Endothelial cell of umbilical vein (primary cell): ENCODE data around the gene SLC35D1. TPM values are rescaled to one million over a fixed set of nuclear protein-coding genes. Genes with fewer than 3 reads are reported as not detected.

Source experiments
- BruUV-seq: library from RNA; stranded (reverse); fragments of 400-500 nt; replicated peaks from 2 replicates; lab custom pipeline; 2021; lab: Mats Ljungman, UMichigan
- CTCF ChIA-PET: fragments of 300-600, 350-600 bp; sonication (Branson Sonifier 250); formaldehyde crosslinking; loops from one replicate; lab custom pipeline; 2021; ENCODE audit warnings: antibody characterized with exemption, inconsistent platforms; lab: Charles Lee
- POLR2A ChIA-PET: fragments of 300-600, 350-600 bp; sonication (Branson Sonifier 250); formaldehyde crosslinking; loops from one replicate; lab custom pipeline; 2021; ENCODE audit warnings: antibody characterized with exemption, inconsistent platforms; lab: Charles Lee
- DNase-seq: peaks from one replicate; pipeline ENCODE4 v3.0.0-alpha.2; 2011; ENCODE audit warnings: low read depth, low spot score
- FAIRE-seq: peaks from 2 replicates; lab custom pipeline; 2011; peaks lifted over from hg19 to GRCh38; lab: Jason Lieb, UNC
- H2AFZ ChIP-seq: 2 replicates; pipeline ENCODE4 v1.6.0; 2012; ENCODE audit warnings: low read depth, low read length, control low read depth, inconsistent platforms
- H3K27ac ChIP-seq: 2 replicates; pipeline ENCODE4 v1.5.1; 2011; ENCODE audit warnings: low read depth, mild to moderate bottlenecking, control low read depth, low read length, moderate library complexity; ENCODE audit not compliant: insufficient read depth
- H3K27me3 ChIP-seq, 2 experiments: 2 replicates each; pipeline versions ENCODE4 v1.6.0 to v1.6.1; 2011; ENCODE audit warnings: low read length in 2 of 2, mixed read lengths in 1 of 2; ENCODE audit not compliant: control insufficient read depth in 2 of 2, insufficient read depth in 2 of 2
- H3K36me3 ChIP-seq, 2 experiments: 2 replicates in 1 of 2; 3 replicates in 1 of 2; pipeline ENCODE4 v1.5.1; 2011; ENCODE audit warnings: low read length in 2 of 2, mild to moderate bottlenecking in 1 of 2, moderate library complexity in 1 of 2; ENCODE audit not compliant: control insufficient read depth in 2 of 2, insufficient read depth in 2 of 2; ENCODE audit errors: extremely low read depth in 1 of 2
- H3K4me1 ChIP-seq: 3 replicates; pipeline ENCODE4 v1.5.1; 2011; ENCODE audit warnings: mild to moderate bottlenecking, low read length; ENCODE audit not compliant: control insufficient read depth, insufficient read depth; ENCODE audit errors: extremely low read depth
- H3K4me2 ChIP-seq: 2 replicates; pipeline ENCODE4 v1.6.1; 2011; ENCODE audit warnings: low read length, control low read depth, mixed read lengths; ENCODE audit not compliant: insufficient read depth
- H3K4me3 ChIP-seq, 3 experiments: fragments of 200-600 bp in 1 of 3; sonication (generic), shearing (Covaris generic) in 1 of 3; replicated peaks in 1 of 3; 2 replicates each; pipeline ENCODE4 v1.5.1; 2011 to 2016; ENCODE audit warnings: control low read depth in 3 of 3, low read length in 3 of 3, mild to moderate bottlenecking in 2 of 3, inconsistent platforms in 1 of 3, low read depth in 1 of 3, moderate library complexity in 1 of 3; ENCODE audit not compliant: insufficient read depth in 1 of 3
- H3K79me2 ChIP-seq: 2 replicates; pipeline ENCODE4 v1.6.0; 2012; ENCODE audit warnings: low read length, inconsistent platforms; ENCODE audit not compliant: control insufficient read depth, insufficient read depth
- H3K9ac ChIP-seq: replicated peaks from 2 replicates; pipeline ENCODE3; 2011; ENCODE audit warnings: low read length, control low read depth; ENCODE audit not compliant: insufficient read depth; ENCODE audit errors: extremely low read depth
- H3K9me1 ChIP-seq: replicated peaks from 3 replicates; pipeline ENCODE4 v1.6.0; 2011; ENCODE audit warnings: mild to moderate bottlenecking, low read length; ENCODE audit not compliant: control insufficient read depth, insufficient read depth; ENCODE audit errors: extremely low read depth
- H3K9me3 ChIP-seq: replicated peaks from 2 replicates; pipeline ENCODE4 v1.5.1; 2012; ENCODE audit warnings: low read length, inconsistent platforms; ENCODE audit not compliant: control insufficient read depth, insufficient read depth
- H4K20me1 ChIP-seq: replicated peaks from 2 replicates; pipeline ENCODE3; 2011; ENCODE audit warnings: mild to moderate bottlenecking, low read length; ENCODE audit not compliant: control insufficient read depth, insufficient read depth; ENCODE audit errors: extremely low read depth
- EZH2 ChIP-seq: IDR thresholded peaks from 2 replicates; pipeline ENCODE4 v1.6.1; 2012; ENCODE audit warnings: borderline replicate concordance, low read depth, mild to moderate bottlenecking, moderate library complexity, low read length, inconsistent platforms; ENCODE audit not compliant: severe bottlenecking
- FOS ChIP-seq: IDR thresholded peaks from 2 replicates; pipeline ENCODE4 v1.6.1; 2011; ENCODE audit warnings: mild to moderate bottlenecking, low read length, moderate library complexity, borderline replicate concordance; ENCODE audit not compliant: insufficient read depth
- GATA2 ChIP-seq: IDR thresholded peaks from 2 replicates; pipeline ENCODE4 v1.7.0; 2011; ENCODE audit warnings: low read depth, mild to moderate bottlenecking, moderate library complexity, mixed read lengths, low read length; ENCODE audit not compliant: insufficient read length, insufficient read depth
- JUN ChIP-seq: IDR thresholded peaks from 2 replicates; pipeline ENCODE4 v1.6.1; 2011; ENCODE audit warnings: borderline replicate concordance, low read depth; ENCODE audit not compliant: insufficient read length, insufficient read depth
- MAX ChIP-seq: IDR thresholded peaks from 2 replicates; pipeline ENCODE4 v1.6.1; 2011; ENCODE audit not compliant: insufficient read depth, insufficient read length
- MYC ChIP-seq: IDR thresholded peaks from one replicate; pipeline ENCODE4 v1.6.1; 2011; ENCODE audit warnings: mild to moderate bottlenecking, low read depth, low read length
- POLR2A ChIP-seq: IDR thresholded peaks from 2 replicates; pipeline ENCODE4 v1.6.1; 2012; ENCODE audit warnings: low read depth, mild to moderate bottlenecking, control low read depth, low read length
- POLR2AphosphoS5 ChIP-seq: IDR thresholded peaks from 2 replicates; pipeline ENCODE4 v1.6.1; 2012; ENCODE audit warnings: low read depth, mild to moderate bottlenecking, control low read depth, low read length, moderate library complexity; ENCODE audit not compliant: insufficient read depth
- dilution Hi-C: fragments of 300-500 bp; cut with MboI; formaldehyde crosslinking; loops from one replicate; pipeline ENCODE4 v1.15.0; 2019; ENCODE audit warnings: low sequenced_read_pairs; ENCODE audit not compliant: extremely low pct_ligation_motif_present
- intact Hi-C: fragments of 100-400 bp; cut with micrococcal nuclease; formaldehyde crosslinking; loops from one replicate; pipeline ENCODE4 v1.10.0; 2022
- polyA plus RNA-seq, 4 experiments: library from polyadenylated mRNA; depleted of rRNA in 3 of 4; stranded (reverse) in 3 of 4; unstranded in 1 of 4; fragments of >200 nt; gene quantifications; 2 replicates each; pipeline versions ENCODE4 v1.2.1 to v1.2.3, GENCODE V29; 2011 to 2012; ENCODE audit warnings: missing spikeins in 1 of 4
- total RNA-seq: library from RNA; stranded (reverse); gene quantifications from 2 replicates; pipeline ENCODE4 v1.2.3, GENCODE V29; 2021
- TF ChIP-seq, protein P1 (sequence below), 2 donors: IDR thresholded peaks; 1 replicate in 1 of 2; 2 replicates in 1 of 2; pipeline ENCODE4 v1.5.1; 2011; ENCODE audit warnings: low read length in 2 of 2, mild to moderate bottlenecking in 2 of 2, moderate library complexity in 2 of 2, control low read depth in 1 of 2, inconsistent platforms in 1 of 2, low read depth in 1 of 2; ENCODE audit not compliant: insufficient read depth in 1 of 2; ENCODE audit errors: extremely low read depth in 1 of 2

Gene SLC35D1
- total and polyA plus RNA-seq, 2 donors (not counting 3 experiments of a cell fraction or from before 2014, with no cell fraction given): 3.5 to 6.6 TPM

GRCh38 chr1:66978201-66978600, 75.7 kb downstream of the SLC35D1 start:
- TF ChIP-seq POLR2A (no peak), FOS (peak; percentile 22), JUN (no peak), EZH2 (no peak), MYC (no peak)
- peaks cover 2% of the 10 kb centered on the region for H3K79me2 ChIP-seq
- H3K27me3 ChIP-seq: no peaks in the 10 kb centered on the region
- no peaks in the 10 kb centered on the region for H4K20me1 ChIP-seq
- H3K4me2 ChIP-seq: no peak overlapping the region
- ChIA-PET POLR2A (no interaction called here), CTCF (interaction anchor here (0.9 to 2.7 kb wide), 5 partner anchors 8 to 236 kb away, joined by 3 to 8 read pairs (median 5); no protein-coding TSS in a partner anchor)
- no peaks in the 10 kb centered on the region for H3K4me1 ChIP-seq
- FAIRE-seq (no peak), DNase-seq (no peak)
- dilution Hi-C loops (no loop called here), intact Hi-C loops (no loop called here)
- no peaks in the 10 kb centered on the region for H3K9me3 ChIP-seq
- no peak overlapping the region for H3K27ac ChIP-seq
- H2AFZ ChIP-seq: no peak overlapping the region
- no peak overlapping the region for H3K9ac ChIP-seq
- no peaks in the 10 kb centered on the region for H3K9me1 ChIP-seq
- peaks cover 3 to 41% of the 10 kb centered on the region in 2 experiments for H3K36me3 ChIP-seq
- no TSS peak for BruUV-seq
- H3K4me3 ChIP-seq: no peak overlapping the region

DNA sequence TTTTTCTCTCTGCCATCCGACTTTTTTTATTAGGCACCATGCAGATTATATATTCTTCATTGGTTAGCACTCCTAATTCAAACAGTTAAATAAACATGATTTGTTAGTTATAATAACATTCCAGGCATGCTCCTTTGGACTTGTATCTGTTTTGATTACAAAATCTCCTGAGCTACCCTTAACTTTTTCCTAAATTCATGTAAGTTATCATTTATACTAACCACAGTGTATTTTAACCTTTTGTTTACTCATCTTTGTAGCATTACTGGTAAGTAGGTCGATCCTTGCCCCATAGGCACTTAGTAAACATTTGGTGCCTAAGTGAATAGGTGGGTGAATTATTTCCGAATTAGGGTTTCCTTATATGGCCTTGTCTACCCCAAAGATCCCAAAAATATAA, 85.4 kb downstream of the SLC35D1 start:
- Histone ChIP-seq H2AFZ (no peak overlapping the region), H3K9me3 (no peaks in the 10 kb centered on the region), H3K27ac (no peak overlapping the region), H3K4me3 (no peak overlapping the region), H4K20me1 (no peaks in the 10 kb centered on the region), H3K4me2 (no peak overlapping the region), H3K36me3 (peaks cover 0 to 31% of the 10 kb centered on the region in 2 experiments), H3K4me1 (no peaks in the 10 kb centered on the region), H3K9ac (no peak overlapping the region), H3K27me3 (no peaks in the 10 kb centered on the region), H3K9me1 (no peaks in the 10 kb centered on the region), H3K79me2 (peaks cover 9% of the 10 kb centered on the region)
- POLR2A ChIA-PET: no interaction called here
- intact Hi-C loops: no loop called here
- dilution Hi-C loops: no loop called here
- BruUV-seq: no TSS peak
- CTCF ChIA-PET: no interaction called here
- DNase-seq (no peak), FAIRE-seq (no peak)
- TF ChIP-seq MYC (no peak), POLR2AphosphoS5 (no peak), EZH2 (no peak), JUN (no peak), MAX (no peak), POLR2A (no peak), FOS (no peak), GATA2 (no peak)
- TF ChIP-seq, protein P1, sequence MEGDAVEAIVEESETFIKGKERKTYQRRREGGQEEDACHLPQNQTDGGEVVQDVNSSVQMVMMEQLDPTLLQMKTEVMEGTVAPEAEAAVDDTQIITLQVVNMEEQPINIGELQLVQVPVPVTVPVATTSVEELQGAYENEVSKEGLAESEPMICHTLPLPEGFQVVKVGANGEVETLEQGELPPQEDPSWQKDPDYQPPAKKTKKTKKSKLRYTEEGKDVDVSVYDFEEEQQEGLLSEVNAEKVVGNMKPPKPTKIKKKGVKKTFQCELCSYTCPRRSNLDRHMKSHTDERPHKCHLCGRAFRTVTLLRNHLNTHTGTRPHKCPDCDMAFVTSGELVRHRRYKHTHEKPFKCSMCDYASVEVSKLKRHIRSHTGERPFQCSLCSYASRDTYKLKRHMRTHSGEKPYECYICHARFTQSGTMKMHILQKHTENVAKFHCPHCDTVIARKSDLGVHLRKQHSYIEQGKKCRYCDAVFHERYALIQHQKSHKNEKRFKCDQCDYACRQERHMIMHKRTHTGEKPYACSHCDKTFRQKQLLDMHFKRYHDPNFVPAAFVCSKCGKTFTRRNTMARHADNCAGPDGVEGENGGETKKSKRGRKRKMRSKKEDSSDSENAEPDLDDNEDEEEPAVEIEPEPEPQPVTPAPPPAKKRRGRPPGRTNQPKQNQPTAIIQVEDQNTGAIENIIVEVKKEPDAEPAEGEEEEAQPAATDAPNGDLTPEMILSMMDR (IDR thresholded peaks at IDR 0.05; ENCODE audit: extremely low read depth in 1 of 2, insufficient read depth in 1 of 2, low read depth in 1 of 2, low read length in 2 of 2): no peak
